HG03442 (cell line): Measurements from ENCODE around the gene POMT2.
"Not testable (repeated sequence)": the region's sequence is repeated elsewhere in the genome, so short reads cannot be mapped to it uniquely, and the experiment has no call there.

ENCODE experiments used
- ATAC-seq: cut with Tn5 transposase; IDR thresholded peaks from one replicate; pipeline ENCODE4 v1.9.1; 2021; ENCODE audit warnings: mild to moderate bottlenecking, moderate library complexity; ENCODE audit not compliant: unreplicated experiment

Gene POMT2

GRCh38 chr14:77303417-77304156, 17.1 kb downstream of the POMT2 start:
- ATAC-seq = peak; percentile 73

GRCh38 chr14:77302926-77303325, 17.8 kb downstream of the POMT2 start:
- no peak for ATAC-seq

GRCh38 chr14:77301103-77301502, 19.6 kb downstream of the POMT2 start:
- no peak for ATAC-seq

- no peak for ATAC-seq
These were observed 20.9 kb downstream of the POMT2 start for GRCh38 chr14:77299771-77300170.

GRCh38 chr14:77296906-77297305, 23.8 kb downstream of the POMT2 start:
- no peak for ATAC-seq

GRCh38 chr14:77296155-77296554, 24.5 kb downstream of the POMT2 start:
- no peak for ATAC-seq

GRCh38 chr14:77290705-77291104, 30.0 kb downstream of the POMT2 start:
- ATAC-seq = no peak

- no peak for ATAC-seq
These were observed 34.1 kb downstream of the POMT2 start for GRCh38 chr14:77286576-77286975.

GRCh38 chr14:77284466-77284865, 36.2 kb downstream of the POMT2 start:
- ATAC-seq = no peak

GRCh38 chr14:77284066-77284465, 36.6 kb downstream of the POMT2 start:
- ATAC-seq = no peak

GRCh38 chr14:77281852-77282410, 38.8 kb downstream of the POMT2 start:
- no peak for ATAC-seq

GRCh38 chr14:77280921-77281320, 39.8 kb downstream of the POMT2 start:
- ATAC-seq = not testable (repeated sequence)

- ATAC-seq = no peak
These were observed 41.0 kb downstream of the POMT2 start for GRCh38 chr14:77279719-77280118.

GRCh38 chr14:77278461-77279230, 42.0 kb downstream of the POMT2 start:
- no peak for ATAC-seq

GRCh38 chr14:77276959-77277358, 43.7 kb downstream of the POMT2 start:
- no peak for ATAC-seq

- ATAC-seq = no peak
These were observed 44.3 kb downstream of the POMT2 start for GRCh38 chr14:77276295-77276935.

- no peak for ATAC-seq
These were observed 45.1 kb downstream of the POMT2 start for GRCh38 chr14:77275601-77276017.

GRCh38 chr14:77275041-77275580, 45.6 kb downstream of the POMT2 start:
- ATAC-seq = no peak

- no peak for ATAC-seq
These were observed 46.9 kb downstream of the POMT2 start for GRCh38 chr14:77273796-77274195.

- ATAC-seq = no peak
These were observed 48.4 kb downstream of the POMT2 start for GRCh38 chr14:77272261-77272660.

- no peak for ATAC-seq
These were observed 49.5 kb downstream of the POMT2 start, which contains the start of gene NGB for GRCh38 chr14:77271113-77271710. Gene NGB, minus strand, starts transcription at chr14:77271206. Its CDS starts 269 bp downstream, at chr14:77270937.
